GM12874 (cell line): Measurements from ENCODE around the gene AGAP3.

ENCODE experiments used
- CTCF ChIP-seq: IDR thresholded peaks from 2 replicates; pipeline ENCODE4 v1.5.1; 2011; ENCODE audit warnings: low read depth, mild to moderate bottlenecking, control low read depth, low read length, moderate library complexity; ENCODE audit not compliant: insufficient read depth

Gene AGAP3

DNA sequence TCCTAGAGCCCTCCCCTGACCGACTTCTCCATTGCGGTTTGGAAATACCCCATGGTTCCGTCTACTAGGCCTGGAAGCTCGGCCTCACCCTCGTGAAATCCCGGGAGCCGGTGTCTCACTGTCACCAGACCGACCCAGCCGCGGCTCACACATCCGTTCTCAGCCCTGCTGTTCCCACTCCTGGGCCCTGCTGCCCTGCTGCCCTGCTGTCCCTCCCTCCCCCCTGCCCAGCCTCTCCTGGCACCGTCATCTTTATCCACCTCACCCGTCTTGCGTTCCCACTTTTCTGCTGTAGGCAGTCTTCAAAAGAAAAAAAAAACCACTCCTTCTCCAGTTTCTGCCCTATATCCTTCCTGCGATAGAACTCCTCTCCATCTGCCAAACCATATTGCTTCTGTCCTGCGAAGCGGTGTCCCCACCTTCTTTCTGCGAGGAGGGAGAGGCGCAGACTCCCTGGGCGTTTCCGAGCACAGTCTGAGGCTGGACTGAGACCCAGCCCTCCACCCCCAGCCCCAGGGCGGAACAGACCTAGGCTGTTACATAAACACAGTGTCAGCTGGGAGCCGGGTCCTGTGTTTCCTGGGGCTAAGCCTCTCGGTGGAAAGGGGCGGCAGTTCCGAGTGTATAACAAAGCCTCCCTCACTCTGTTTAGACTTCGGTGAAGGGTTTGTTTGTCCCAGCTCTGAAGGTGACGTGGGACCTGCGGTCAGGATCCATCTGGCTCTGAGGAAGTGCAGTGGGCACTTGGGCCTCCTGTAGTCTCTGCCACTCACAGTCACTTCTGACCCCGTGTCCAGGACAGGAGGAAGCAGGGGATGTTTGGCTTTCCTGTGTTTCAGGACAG, 2.8 kb downstream of the AGAP3 start:
- TF ChIP-seq CTCF = no peak

- TF ChIP-seq CTCF = no peak
Measured at GRCh38 chr7:151089893-151090730, 3.8 kb downstream of the AGAP3 start.

DNA sequence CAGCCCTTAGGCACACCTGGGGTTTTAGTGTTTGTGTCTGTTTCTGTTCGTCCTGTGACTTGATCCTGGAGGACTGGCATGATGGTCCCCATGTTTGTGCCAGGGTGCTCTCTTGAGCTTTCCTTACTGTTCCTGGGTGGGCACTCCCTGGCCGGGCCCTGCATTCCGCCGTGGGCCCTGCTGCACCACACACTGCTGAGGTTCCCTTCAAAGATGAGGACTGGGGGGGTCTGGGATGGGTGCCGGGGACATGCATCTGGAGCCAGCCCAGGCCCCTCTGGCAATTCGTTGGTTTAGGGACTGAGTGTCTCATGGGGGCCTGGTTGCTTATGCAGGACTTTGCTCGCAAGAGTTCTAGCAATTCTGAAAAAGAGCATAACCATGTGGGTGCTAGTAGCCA, 4.7 kb downstream of the AGAP3 start:
- TF ChIP-seq CTCF = no peak

DNA sequence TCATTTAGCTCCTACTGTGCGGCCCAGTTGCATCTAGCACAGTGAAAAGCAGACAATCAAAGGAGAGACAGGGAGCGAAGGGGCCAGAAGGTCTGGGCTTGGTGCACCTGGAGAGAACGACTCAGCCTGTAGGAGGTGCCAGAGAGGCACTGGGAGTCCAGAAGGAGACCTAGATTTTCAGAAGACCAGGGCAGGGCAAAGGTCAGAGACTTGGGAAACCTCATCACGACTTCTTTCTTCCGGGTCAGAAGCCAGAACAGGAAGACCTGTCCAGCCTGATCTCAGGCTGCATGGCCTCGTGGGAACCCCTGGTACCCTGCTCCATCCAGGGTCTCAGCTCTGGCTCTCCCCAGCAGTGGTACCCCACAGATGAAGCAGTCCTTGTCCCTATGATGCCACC, 5.2 kb downstream of the AGAP3 start:
- TF ChIP-seq CTCF = peak; percentile 84

- no peak for TF ChIP-seq CTCF
Measured at GRCh38 chr7:151091988-151092387, 5.7 kb downstream of the AGAP3 start.

DNA sequence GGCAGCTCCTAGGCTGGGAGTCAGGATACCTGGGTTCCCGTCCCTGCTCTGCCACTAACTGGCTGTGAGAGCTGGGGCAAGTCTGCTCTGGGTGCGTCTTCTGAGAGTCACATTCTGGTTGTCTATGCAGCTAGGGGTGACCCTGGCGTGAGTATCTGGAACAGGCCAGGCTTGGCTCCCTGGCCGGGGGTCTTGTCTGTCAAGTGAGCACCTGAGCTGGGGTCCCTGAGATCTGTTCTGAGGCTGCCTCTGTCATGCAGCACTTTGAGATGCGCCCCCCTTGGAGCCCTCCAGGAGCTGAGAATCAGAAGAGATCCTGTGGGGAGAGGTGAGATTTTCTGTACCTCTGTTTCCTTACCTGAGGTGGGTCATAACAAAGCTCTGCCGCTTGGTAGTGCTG, 7.5 kb downstream of the AGAP3 start:
- TF ChIP-seq CTCF = no peak

GRCh38 chr7:151094675-151095074, 8.4 kb downstream of the AGAP3 start:
- TF ChIP-seq CTCF = no peak
